GM18508 (cell line): Measurements from ENCODE around the gene B4GALT2.

Experiments used
- ATAC-seq: cut with Tn5 transposase; IDR thresholded peaks from one replicate; pipeline ENCODE4 v1.9.1; 2021; ENCODE audit warnings: moderate number of reproducible peaks; ENCODE audit not compliant: insufficient read depth, unreplicated experiment

Gene B4GALT2

GRCh38 chr1:43997295-43997999 is 18.4 kb downstream of the B4GALT2 start:
- ATAC-seq, result no peak

GRCh38 chr1:43998000-43998378 is 19.0 kb downstream of the B4GALT2 start:
- ATAC-seq, result no peak

DNA sequence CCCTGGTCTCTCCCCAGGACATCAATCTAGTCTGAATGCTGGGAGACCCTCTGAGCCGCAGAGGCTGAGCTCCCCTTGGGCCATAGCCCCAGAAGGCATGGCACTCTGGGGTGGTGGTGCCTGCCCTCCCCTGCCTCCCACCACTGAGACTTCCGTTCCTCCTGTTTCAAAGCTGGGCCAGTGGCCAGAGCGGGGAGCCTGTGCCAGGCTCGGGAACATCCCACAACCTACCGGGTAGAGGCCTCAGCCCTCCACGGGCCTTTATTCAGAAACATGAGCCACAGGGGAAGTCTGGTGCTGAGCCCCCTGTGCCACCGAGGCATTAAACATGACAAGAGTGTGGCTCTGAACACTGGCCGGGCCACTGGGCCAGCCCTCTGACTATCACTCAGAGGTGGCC is 20.4 kb downstream of the B4GALT2 start:
- no peak for ATAC-seq

GRCh38 chr1:44000122-44000665 is 21.2 kb downstream of the B4GALT2 start:
- ATAC-seq, result no peak

- no peak for ATAC-seq
These were observed 23.2 kb downstream of the B4GALT2 start for GRCh38 chr1:44002165-44002564.

DNA sequence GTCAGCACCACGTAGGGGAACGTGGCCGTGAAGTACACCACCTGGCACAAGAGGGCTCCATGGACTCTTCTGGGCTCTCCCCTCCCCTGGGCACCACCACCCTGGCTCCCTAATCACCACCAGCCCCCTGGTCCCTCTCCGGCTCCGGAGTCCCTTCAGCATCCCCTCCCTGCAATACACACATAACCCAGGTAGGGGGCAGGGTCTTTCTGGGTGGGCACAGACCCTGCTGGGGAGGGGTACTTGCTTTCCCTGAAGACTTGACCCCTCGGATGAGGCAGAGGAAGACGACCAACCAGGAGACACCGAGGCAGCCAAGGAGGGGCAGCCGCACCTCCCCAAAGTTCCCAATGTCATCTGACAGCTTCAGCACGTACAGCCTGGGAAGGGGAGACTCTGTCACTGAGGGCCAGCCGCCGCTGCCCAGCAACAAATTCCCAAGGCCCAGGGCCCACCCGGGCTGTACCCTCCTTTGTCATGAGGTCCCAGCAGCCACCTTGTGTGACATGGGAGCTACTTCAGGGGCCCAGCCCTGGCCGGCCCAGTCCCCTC is 23.7 kb downstream of the B4GALT2 start:
- ATAC-seq, result no peak

DNA sequence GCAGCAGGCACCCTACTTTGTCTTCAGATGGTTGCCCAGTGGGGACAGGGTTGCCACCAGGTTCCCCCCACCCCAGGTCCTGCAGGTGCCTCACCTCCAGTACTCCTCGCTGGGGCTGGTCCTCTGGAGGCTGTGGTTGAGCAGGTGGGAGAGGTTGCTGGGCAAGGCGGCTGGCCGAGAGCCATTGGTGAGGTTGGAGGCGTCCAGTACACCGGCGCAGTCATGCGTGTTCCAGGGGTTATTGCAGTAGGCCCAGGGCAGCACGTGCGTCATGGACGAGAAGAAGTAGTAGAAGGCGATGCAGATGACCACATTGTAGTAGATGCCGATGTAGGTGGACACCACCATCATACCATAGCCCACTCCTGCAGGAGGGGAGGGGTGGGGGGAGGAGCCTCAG is 29.2 kb downstream of the B4GALT2 start:
- ATAC-seq, result no peak

GRCh38 chr1:44010935-44011471 is 32.0 kb downstream of the B4GALT2 start:
- no peak for ATAC-seq

GRCh38 chr1:44012404-44012803 is 33.4 kb downstream of the B4GALT2 start:
- ATAC-seq, result no peak

DNA sequence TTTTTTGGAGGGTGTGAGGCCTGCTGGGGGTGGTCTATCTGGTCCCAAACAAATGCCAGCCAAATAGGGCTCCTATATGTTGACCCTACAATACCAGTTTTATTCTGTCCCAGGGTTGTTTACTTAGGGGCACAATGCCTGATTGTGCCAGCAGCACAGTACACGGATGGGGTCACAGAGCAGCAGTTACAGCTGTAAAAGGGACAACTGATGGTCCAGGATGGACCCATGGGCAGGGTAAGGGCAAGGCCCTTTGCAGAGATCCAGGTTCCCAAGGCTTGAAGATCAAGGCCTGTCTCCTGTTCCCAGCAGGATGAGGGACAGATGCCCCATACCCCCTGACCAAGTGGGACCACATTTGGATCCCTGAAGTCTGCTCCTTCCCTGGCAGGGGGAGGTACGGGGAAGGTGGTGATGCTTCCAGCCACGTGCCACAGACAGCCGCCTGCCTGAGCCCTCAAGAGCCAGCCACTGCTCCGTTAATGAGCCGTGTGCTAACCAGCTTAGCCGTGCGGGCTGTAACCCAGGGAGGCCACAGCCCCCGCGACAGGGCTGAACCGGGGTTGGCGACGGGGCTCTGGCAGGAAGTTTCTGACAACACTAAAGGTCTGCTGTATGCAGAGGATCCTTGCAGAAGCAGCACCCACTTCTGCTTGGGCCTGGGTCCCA is 34.1 kb downstream of the B4GALT2 start:
- ATAC-seq, result no peak

- no peak for ATAC-seq
These were observed 34.9 kb downstream of the B4GALT2 start for GRCh38 chr1:44013949-44014348.

- ATAC-seq, result no peak
These were observed 35.5 kb downstream of the B4GALT2 start for GRCh38 chr1:44014365-44015104.

- no peak for ATAC-seq
These were observed 36.2 kb downstream of the B4GALT2 start for GRCh38 chr1:44015206-44015605.

GRCh38 chr1:44016041-44016889 is 37.3 kb downstream of the B4GALT2 start:
- ATAC-seq, result no peak

DNA sequence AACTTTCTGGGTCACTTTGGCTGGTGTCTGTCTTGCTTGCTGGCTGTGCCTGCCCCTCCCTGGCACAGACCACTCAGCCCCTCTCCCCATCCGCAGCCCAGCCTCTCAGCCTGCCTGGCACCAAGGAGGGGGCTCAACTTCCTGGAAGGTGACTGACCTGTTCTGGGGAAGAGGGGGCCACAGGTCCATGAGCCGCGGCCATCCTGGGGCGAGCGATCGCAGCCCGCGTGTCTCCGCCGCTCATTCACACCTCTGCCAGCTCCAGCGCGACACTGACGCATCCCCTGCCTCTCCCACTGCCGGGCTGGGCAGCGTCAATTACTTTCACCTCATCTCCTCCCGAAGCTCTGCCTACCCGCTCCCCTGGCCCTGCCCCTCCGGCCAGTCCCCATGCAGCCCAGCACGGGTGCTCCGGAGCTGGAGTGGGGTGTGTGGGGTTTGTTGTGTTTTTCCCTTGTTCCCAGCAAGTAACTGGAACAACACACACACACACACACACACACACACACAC is 37.9 kb downstream of the B4GALT2 start:
- ATAC-seq, result no peak

DNA sequence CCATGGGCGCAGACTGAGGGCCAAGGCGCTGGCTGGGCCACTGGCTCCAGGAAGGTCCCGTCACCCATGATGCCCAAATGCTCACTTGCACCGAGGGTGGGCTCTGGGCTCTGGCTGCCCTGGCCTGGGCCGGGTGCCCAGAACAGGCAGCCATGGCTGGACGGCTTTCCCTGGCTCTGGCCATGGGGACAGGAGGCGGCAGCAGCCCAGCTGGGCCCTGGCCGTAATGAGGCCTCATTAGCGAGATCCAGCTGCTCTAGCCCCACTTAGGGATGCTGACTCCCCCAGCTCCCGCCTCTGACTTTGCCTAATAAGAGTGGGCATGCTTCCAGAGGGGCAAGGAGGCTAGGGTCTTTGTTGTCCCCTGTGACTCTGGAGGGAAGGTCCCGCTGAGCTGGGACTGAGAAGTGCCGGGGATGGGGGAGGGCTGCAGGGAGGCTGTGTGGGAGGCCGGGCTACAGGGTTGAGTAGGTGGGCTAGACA is 40.5 kb downstream of the B4GALT2 start:
- ATAC-seq, result no peak

DNA sequence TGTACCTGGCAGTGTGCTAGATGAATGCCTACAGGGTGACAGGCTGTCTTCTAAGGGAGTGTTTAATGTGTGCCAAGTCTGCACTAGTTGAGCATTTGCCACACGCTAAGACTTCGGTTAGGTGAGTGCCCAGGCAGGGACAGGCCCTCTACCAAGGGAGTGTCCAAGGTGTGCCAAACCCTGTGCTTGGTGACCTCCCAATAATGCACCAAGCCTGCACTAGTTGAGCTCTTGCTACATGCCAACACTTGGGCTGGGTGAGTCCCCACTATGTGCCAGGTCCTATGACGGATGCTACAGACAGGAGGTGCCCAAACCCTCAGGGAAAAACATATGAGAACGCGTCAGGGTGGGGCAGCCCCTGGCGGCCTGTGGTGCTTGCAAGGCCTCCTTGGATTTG is 41.5 kb downstream of the B4GALT2 start:
- no peak for ATAC-seq

DNA sequence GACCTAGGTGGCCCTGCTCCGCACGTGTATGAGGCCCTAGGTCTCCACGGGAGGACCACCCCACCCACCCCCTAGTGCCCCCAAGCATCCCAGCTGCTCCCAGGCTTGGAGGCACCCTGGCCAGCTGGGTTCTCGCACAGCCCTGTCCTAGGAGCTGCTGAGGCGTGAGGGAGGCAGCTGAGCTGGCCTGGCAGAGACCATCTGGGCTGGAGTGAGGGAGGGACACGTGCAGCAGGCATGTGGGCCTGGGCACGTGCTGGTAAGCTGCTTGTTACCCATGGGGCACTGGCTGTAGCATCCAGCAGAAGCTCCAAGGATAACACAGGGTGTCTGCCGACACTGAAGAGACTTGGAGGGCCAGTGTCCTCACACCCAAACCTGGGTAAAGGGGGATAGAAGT is 42.1 kb downstream of the B4GALT2 start:
- ATAC-seq, result no peak

DNA sequence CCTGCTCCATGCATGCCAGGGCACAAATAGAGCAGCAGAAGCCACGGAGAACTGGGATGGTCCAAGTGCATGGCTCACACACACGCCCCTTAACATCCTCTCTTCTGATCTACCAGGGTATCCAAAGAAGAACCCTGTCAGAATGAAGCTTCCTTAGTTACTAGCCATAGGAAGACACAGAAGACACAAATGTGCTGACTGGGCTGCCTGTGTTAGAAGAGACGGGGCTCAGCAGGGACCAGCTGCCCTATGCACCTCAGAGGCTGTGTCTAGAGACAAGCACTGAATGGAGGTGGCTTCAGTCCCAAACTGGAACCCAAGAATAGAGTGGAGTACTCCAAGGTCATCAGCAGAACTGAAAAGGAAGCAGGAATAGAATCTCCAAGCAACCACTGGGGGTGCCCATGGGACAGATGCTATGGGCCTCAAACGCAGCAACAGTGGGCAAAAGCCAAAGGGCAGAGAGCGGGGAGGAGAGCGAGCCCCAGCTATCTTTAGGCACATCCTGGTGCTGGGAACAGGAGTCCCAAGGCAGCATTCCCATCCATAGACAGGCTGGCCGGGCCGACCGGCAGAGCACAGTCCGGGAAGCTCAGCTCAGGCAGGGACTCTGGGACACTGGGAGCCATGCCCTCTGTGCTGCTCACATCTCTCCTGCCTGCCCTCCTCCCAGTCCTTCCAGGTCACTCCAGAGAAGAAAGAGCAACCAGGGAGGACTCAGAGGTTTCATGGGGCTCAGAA is 42.7 kb downstream of the B4GALT2 start:
- no peak for ATAC-seq
